HEK293 (cell line): ENCODE results near the gene LTBP1.

Source experiments
- HOXC10 ChIP-seq: sonication (generic); formaldehyde crosslinking; IDR thresholded peaks from 2 replicates; pipeline ENCODE4 v1.8.1; 2023; ENCODE audit warnings: mild to moderate bottlenecking, missing genetic modification reagents
- YY1 ChIP-seq: fragments of 450-650 bp; formaldehyde crosslinking; IDR thresholded peaks from 2 replicates; pipeline ENCODE4 v1.5.1; 2018; ENCODE audit warnings: missing biosample characterization, missing genetic modification characterization
- ZNF514 ChIP-seq: fragments of 450-650 bp; formaldehyde crosslinking; IDR thresholded peaks from 2 replicates; pipeline ENCODE4 v1.5.1; 2016; ENCODE audit warnings: missing biosample characterization, missing genetic modification characterization
- TF ChIP-seq, protein P1 (sequence below): fragments of 450-650 bp; formaldehyde crosslinking; IDR thresholded peaks from 2 replicates; pipeline ENCODE4 v1.5.1; 2016; ENCODE audit warnings: missing biosample characterization, missing genetic modification characterization
- TF ChIP-seq, protein P2 (sequence below): IDR thresholded peaks from 2 replicates; pipeline ENCODE4 v1.6.1; 2011; ENCODE audit warnings: mild to moderate bottlenecking, low read depth, low read length, borderline replicate concordance
- TF ChIP-seq, protein P3 (sequence below): fragments of 450-650 bp; formaldehyde crosslinking; IDR thresholded peaks from 2 replicates; pipeline ENCODE4 v1.5.1; 2016; ENCODE audit warnings: missing biosample characterization, missing genetic modification characterization
- TF ChIP-seq, protein P4 (sequence below): fragments of 450-650 bp; formaldehyde crosslinking; IDR thresholded peaks from 2 replicates; pipeline ENCODE4 v1.5.1; 2016; ENCODE audit warnings: missing biosample characterization, missing genetic modification characterization

DNA sequence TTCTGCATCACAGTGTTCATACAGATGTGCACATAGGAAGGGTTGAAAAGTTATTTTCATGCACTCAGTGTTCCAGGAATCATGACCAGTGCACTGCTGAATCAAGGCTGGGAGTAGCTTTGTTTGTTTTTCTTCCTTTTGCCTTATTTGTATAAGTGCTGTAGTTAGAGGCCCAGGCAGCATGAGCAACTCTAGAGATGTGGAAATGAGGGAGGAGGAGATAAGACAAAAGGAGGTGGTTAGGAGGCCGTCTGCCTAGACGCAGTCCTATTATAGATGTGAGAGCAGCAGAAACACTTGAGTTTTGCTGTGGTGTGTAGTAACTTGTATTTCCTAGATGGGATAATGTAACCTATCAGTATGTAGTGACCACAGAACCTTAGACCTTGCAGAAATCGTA lies 265.4 kb downstream of the LTBP1 start:
- TF ChIP-seq HOXC10 (CRISPR knock-in tag) (no peak), ZNF514 (tag by site-specific recombination) (no peak), YY1 (no peak)
- TF ChIP-seq, protein P1, sequence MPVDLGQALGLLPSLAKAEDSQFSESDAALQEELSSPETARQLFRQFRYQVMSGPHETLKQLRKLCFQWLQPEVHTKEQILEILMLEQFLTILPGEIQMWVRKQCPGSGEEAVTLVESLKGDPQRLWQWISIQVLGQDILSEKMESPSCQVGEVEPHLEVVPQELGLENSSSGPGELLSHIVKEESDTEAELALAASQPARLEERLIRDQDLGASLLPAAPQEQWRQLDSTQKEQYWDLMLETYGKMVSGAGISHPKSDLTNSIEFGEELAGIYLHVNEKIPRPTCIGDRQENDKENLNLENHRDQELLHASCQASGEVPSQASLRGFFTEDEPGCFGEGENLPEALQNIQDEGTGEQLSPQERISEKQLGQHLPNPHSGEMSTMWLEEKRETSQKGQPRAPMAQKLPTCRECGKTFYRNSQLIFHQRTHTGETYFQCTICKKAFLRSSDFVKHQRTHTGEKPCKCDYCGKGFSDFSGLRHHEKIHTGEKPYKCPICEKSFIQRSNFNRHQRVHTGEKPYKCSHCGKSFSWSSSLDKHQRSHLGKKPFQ (tag by site-specific recombination): no peak
- TF ChIP-seq, protein P2, sequence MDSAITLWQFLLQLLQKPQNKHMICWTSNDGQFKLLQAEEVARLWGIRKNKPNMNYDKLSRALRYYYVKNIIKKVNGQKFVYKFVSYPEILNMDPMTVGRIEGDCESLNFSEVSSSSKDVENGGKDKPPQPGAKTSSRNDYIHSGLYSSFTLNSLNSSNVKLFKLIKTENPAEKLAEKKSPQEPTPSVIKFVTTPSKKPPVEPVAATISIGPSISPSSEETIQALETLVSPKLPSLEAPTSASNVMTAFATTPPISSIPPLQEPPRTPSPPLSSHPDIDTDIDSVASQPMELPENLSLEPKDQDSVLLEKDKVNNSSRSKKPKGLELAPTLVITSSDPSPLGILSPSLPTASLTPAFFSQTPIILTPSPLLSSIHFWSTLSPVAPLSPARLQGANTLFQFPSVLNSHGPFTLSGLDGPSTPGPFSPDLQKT: no peak
- TF ChIP-seq, protein P3, sequence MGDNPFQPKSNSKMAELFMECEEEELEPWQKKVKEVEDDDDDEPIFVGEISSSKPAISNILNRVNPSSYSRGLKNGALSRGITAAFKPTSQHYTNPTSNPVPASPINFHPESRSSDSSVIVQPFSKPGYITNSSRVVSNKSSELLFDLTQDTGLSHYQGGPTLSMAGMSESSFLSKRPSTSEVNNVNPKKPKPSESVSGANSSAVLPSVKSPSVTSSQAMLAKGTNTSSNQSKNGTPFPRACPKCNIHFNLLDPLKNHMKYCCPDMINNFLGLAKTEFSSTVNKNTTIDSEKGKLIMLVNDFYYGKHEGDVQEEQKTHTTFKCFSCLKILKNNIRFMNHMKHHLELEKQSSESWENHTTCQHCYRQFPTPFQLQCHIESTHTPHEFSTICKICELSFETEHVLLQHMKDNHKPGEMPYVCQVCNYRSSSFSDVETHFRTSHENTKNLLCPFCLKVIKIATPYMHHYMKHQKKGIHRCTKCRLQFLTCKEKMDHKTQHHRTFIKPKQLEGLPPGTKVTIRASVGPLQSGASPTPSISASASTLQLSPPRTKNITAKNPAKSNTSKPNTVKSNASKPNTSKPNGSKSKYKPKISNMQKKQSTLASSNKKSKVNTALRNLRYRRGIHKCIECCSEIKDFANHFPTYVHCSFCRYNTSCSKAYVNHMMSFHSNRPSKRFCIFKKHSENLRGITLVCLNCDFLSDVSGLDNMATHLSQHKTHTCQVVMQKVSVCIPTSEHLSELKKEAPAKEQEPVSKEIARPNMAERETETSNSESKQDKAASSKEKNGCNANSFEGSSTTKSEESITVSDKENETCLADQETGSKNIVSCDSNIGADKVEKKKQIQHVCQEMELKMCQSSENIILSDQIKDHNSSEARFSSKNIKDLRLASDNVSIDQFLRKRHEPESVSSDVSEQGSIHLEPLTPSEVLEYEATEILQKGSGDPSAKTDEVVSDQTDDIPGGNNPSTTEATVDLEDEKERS (tag by site-specific recombination): no peak
- TF ChIP-seq, protein P4, sequence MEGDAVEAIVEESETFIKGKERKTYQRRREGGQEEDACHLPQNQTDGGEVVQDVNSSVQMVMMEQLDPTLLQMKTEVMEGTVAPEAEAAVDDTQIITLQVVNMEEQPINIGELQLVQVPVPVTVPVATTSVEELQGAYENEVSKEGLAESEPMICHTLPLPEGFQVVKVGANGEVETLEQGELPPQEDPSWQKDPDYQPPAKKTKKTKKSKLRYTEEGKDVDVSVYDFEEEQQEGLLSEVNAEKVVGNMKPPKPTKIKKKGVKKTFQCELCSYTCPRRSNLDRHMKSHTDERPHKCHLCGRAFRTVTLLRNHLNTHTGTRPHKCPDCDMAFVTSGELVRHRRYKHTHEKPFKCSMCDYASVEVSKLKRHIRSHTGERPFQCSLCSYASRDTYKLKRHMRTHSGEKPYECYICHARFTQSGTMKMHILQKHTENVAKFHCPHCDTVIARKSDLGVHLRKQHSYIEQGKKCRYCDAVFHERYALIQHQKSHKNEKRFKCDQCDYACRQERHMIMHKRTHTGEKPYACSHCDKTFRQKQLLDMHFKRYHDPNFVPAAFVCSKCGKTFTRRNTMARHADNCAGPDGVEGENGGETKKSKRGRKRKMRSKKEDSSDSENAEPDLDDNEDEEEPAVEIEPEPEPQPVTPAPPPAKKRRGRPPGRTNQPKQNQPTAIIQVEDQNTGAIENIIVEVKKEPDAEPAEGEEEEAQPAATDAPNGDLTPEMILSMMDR (tag by site-specific recombination): no peak
